Stimulated activated CD8-positive, alpha-beta memory T cell treated with anti-CD3 and anti-CD28 coated beads, Interleukin-2, amount 100 ng/mL, for 48 hours (primary cell): ENCODE data around the gene PPP1R14B.

Experiments used
- DNase-seq, 2 donors: peaks; one replicate each; pipeline ENCODE4 v3.0.0-alpha.2; 2020; ENCODE audit warnings: low read depth in 2 of 2

The PPP1R14B gene

GRCh38 chr11:64246871-64247728 lies at the start of gene PPP1R14B:
PPP1R14B (minus strand) TSS chr11:64246943; CDS start chr11:64246673, 270 bp downstream.
- peak; percentile 77 to 78 for DNase-seq

- no peak for DNase-seq
Measured at GRCh38 chr11:64296236-64296635, 49.5 kb upstream of the PPP1R14B start.

- no peak for DNase-seq
Measured at GRCh38 chr11:64295760-64296159, 49.0 kb upstream of the PPP1R14B start.

- no peak for DNase-seq
Measured at GRCh38 chr11:64294774-64295173, 48.0 kb upstream of the PPP1R14B start.

- no peak for DNase-seq
Measured at GRCh38 chr11:64292460-64293254, 45.9 kb upstream of the PPP1R14B start.

GRCh38 chr11:64291752-64292459 lies 45.2 kb upstream of the PPP1R14B start:
- no peak for DNase-seq

- no peak for DNase-seq
Measured at GRCh38 chr11:64291262-64291751, 44.6 kb upstream of the PPP1R14B start, which contains the start of gene KCNK4. KCNK4 (plus strand) TSS chr11:64291302; CDS start chr11:64293019, 1,717 bp downstream.

GRCh38 chr11:64290352-64291261 lies 43.9 kb upstream of the PPP1R14B start:
- no peak for DNase-seq

- DNase-seq = no peak
Measured at GRCh38 chr11:64289002-64289564, 42.3 kb upstream of the PPP1R14B start.

- no peak for DNase-seq
Measured at GRCh38 chr11:64288353-64288750, 41.6 kb upstream of the PPP1R14B start.

- no peak for DNase-seq
Measured at GRCh38 chr11:64287676-64288352, 41.1 kb upstream of the PPP1R14B start.

- DNase-seq = no peak
Measured at GRCh38 chr11:64286801-64287159, 40.0 kb upstream of the PPP1R14B start.

GRCh38 chr11:64285885-64286800 lies 39.4 kb upstream of the PPP1R14B start:
- no peak for DNase-seq

- peak; percentile 84 to 87 for DNase-seq
Measured at GRCh38 chr11:64284962-64285884, 38.5 kb upstream of the PPP1R14B start, which contains the start of gene GPR137. GPR137 (plus strand) TSS chr11:64285848; CDS start chr11:64286525, 677 bp downstream.

GRCh38 chr11:64284048-64284961 lies 37.6 kb upstream of the PPP1R14B start, which contains the start of gene BAD:
BAD (minus strand) TSS chr11:64284665; CDS start chr11:64284368, 297 bp downstream.
- peak; percentile 88 to 93 for DNase-seq

- DNase-seq = no peak
Measured at GRCh38 chr11:64283092-64283491, 36.3 kb upstream of the PPP1R14B start.
